Adrenal gland (tissue), 5 donors: Measurements from ENCODE around the gene MYADM.

Source experiments
- CTCF ChIP-seq, 6 experiments: fragments of 450-650 bp in 4 of 6; fragments of 200-600 bp in 2 of 6; sonication (generic) in 1 of 6; IDR thresholded peaks; 1 replicate in 5 of 6; 2 replicates in 1 of 6; pipeline versions ENCODE4 v1.5.1 to v1.8.0; 2016 to 2021; ENCODE audit warnings: antibody characterized with exemption in 6 of 6, mild to moderate bottlenecking in 2 of 6, moderate library complexity in 1 of 6
- POLR2A ChIP-seq, 2 donors: fragments of 450-650 bp; IDR thresholded peaks; one replicate each; pipeline ENCODE4 v1.6.1; 2017; ENCODE audit warnings: antibody characterized with exemption in 2 of 2, mild to moderate bottlenecking in 2 of 2, moderate library complexity in 1 of 2
- donor health status: DM: no; HTN: no; CAD: no.

- TF ChIP-seq CTCF (IDR thresholded peaks at IDR 0.05): no peak
- TF ChIP-seq POLR2A (IDR thresholded peaks at IDR 0.05): no peak
Measured at GRCh38 chr19:53876651-53877224, 9.1 kb downstream of the MYADM start.
